Cortex of kidney (tissue), 1 donor: ENCODE results near the gene YBX1.
"Not testable (repeated sequence)": the region's sequence is repeated elsewhere in the genome, so short reads cannot be mapped to it uniquely, and the experiment has no call there.

Experiments
- DNase-seq: peaks from one replicate; lab custom pipeline; 2025; lab: John Stamatoyannopoulos, UW

Gene YBX1

DNA sequence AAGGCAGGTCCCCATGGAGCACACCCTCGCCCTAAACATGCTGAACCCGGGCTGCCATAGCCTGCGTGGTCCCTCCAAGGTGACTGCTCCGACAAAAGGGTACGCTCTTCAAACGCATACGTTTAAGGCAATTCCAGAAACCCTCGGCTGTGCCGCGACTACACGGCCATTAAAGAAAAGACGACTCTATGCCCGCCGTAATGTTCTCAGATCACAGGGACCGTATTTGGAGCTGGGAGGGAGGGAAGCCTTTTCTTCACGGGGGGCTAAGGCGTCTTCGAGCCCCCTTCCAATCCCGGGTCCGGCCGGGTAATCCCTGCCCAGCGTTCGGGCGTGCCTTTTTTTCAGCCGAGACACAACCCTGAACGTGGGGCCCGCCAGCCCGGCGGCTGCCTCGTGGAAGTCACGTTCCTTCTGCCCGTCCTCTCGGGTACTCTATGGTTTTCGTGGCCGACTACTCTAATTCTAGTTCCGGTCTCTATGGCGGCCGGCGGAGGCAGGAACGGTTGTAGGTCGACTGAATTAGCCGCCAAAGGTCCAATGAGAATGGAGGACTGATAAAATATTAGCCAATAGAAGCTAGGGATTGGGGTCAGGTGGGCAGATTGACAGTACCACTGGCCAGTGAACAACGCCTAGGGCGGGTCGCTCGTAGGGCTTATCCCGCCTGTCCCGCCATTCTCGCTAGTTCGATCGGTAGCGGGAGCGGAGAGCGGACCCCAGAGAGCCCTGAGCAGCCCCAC is at the start of gene YBX1:
YBX1 (plus strand) TSS at position 678 of the 743 bp plus-strand sequence. CDS start 148 bp downstream, outside the sequence.
- DNase-seq: no peak

GRCh38 chr1:42639116-42639515 is 43.1 kb upstream of the YBX1 start:
- DNase-seq: no peak

DNA sequence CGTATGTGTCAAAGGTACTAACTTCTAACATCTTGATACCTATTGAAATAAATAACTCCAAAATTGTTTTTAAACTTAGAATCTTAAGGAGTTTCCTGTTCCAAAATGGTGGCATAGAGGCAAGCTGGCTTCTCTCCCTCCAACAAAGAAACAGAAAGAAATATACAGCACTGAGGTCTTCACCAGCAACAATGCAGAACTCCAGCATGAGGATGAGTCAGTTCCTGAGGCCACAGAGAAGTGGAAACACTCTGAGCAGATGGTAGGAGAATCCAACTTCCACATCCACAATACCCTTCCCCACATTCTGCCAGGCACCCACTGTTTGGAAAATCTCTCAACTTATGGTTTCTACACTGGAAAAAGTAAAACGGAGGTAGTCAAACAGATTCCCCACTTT is 36.2 kb upstream of the YBX1 start:
- DNase-seq: no peak

DNA sequence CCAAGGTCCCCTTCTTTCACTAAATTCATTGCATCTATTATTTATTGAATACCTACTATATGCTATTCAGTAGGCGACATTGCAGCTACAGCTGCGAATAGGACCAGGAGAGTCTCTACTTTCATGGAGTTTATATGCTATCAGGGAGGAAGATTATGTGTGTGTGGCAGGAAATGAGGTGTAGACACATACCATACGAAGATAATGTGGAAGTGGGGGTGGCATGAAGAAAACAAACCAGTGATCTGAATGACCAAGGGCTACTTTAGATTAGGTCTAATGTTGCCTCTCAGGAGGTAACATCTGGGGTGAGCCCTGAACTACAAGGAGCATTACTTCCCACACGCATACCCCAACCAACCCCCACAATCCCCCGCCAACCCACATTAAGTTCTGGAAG is 25.0 kb upstream of the YBX1 start:
- no peak for DNase-seq

DNA sequence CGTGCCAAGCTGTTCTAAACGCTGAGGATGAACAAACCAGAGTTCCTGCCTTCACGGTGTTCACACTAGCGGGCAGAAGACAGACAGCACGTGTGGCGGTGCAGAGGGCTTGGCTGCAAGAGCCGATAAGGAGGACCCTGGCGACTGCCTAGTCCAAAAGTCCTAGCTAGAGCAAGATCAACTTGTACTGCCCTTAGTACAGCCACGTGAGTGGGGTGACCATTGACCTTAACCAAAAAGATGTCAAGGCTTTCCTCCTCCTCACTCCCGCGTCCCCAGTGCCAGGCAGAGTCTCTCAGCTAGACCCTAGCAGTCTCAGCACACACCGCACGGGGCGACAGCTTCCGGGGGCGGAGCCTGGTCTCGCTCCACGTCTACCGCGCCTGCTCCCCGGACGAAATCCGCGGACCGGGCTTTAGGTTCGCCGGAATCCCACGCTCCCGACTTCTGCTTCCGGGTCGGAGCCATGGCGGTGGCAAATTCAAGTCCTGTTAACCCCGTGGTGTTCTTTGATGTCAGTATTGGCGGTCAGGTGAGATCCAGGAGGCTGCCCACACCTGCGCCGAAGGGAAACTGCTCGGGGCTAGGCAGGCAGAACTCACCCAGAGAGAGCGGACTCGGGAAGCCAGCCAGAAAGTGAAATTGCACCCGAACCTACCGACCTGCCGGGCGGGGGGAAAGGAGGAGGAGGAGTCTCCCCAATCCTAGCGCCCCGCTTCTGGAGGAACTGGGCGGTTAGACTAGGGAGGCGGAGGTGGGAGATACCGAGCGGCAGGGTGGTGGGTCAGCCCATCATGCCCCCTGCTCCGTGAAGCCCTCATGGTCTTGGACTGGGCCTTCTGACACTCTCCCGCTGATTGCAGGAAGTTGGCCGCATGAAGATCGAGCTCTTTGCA is 24.0 kb upstream of the YBX1 start, which contains the start of gene PPIH:
PPIH (plus strand) TSS at position 443 of the 896 bp plus-strand sequence; CDS start at position 467, 24 bp downstream.
- peak; percentile 22 for DNase-seq

DNA sequence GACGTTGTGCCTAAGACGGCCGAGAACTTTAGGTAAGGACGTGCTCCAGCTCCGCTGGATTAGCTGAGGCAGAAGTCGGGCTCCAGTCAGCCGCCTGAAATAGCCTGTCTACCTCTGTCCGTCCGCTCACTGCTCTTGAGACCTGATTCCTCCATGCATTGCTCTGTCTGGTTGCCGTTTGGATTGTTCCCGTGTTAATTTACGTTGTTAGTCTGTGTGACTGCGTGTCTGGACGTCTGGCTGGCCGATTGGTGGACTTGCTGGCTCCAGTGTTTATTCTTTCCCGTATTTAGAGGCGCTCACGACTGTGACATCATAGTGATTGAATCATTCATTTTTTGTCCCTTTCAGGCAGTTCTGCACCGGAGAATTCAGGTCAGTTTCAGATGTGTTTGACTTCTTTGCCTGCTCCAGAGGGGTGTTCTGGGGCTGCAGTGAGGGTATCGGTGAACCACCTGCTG is 23.3 kb upstream of the YBX1 start:
- DNase-seq: no peak

GRCh38 chr1:42660907-42661500 is 21.2 kb upstream of the YBX1 start:
- DNase-seq: no peak

DNA sequence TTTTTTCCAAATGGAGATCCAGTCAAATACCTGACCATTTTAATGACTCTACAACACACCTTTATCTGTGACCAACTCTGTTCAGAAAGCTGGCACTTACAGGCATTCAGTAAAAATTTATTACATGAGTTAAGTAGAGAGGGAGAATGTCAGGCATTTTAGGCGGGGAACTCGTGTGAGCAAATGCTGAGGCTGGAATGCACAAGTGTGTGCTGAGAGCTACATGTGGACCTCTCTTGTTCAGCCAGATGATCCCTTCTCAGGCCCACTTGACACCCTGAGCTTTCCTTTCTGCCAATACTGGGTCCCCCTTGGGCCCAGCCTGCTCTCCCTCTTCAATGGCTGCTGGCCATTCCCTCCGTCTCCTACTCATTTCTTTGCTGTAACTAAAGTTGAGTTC is 12.3 kb upstream of the YBX1 start:
- no peak for DNase-seq

GRCh38 chr1:42670425-42670824 is 11.8 kb upstream of the YBX1 start:
- DNase-seq: no peak

DNA sequence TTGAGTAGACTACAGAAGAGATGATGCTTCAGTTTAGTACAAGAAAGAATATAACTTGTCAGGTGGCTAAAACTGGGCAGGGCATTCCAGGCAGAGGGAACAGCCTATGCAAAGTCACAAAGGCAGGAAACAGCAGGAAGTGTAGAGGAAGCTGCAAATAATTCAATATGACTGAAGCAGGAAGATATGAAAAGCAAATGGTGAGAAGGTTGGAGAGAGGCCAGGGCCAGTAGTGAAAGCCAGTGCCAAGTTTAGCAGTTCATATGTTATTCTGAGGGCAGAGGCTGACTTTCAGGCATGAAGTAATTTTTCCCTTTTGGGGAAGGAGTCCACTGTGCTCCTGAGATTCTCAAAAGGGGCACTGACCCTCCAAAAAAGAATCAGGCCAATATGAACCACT is 8.0 kb upstream of the YBX1 start:
- no peak for DNase-seq

GRCh38 chr1:42674682-42675081 is 7.5 kb upstream of the YBX1 start:
- DNase-seq: no peak

DNA sequence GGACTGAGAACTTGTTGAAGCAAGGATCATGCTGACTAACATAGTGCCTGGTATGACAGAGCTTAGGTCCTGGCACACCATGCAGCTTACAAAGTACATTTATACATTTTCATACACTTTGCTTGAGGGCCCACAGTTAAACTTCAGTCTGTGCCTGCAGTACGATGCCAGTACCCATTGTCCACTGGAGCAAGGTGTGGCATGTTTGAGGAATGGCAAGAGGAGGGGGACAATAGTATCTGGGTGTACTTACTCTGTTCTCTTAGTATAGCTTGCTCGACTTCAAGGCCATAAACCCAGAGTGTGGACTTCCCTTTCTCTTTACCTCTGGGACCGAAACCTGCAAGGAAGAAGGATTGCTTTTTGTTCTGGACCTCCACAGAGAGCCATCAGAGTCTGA is 6.8 kb upstream of the YBX1 start:
- no peak for DNase-seq

- DNase-seq: no peak
Measured at GRCh38 chr1:42676534-42677087, 5.6 kb upstream of the YBX1 start.

DNA sequence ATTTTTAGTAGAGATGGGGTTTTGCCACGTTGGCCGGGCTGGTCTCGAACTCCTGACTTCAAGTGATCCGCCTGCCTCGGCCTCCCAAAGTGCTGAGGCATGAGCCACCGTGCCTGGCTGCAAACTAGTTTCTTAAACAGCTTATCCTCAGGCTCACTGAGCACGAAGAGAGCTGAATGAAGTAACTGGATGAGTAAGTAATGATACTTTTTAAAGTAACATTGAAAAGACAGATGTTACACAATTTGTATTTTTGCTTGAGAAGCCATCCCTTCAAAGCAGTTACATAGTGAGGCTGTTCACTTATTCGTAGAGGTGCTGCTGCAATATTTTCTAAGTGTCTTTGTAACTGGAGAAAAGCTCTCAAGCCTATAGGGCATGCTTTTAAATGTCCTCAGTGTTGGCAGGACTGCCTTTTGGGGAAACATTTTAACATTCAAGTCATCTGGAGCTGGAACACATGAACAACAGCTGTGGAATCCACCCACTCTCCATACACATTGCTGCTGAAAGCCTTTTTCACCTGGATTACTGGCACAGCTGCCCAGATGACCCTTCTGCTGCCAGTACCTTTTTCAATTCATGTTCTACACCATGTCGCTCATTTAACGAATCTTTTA is 2.7 kb upstream of the YBX1 start:
- DNase-seq: no peak

GRCh38 chr1:42680055-42680454 is 2.2 kb upstream of the YBX1 start:
- DNase-seq: no peak

DNA sequence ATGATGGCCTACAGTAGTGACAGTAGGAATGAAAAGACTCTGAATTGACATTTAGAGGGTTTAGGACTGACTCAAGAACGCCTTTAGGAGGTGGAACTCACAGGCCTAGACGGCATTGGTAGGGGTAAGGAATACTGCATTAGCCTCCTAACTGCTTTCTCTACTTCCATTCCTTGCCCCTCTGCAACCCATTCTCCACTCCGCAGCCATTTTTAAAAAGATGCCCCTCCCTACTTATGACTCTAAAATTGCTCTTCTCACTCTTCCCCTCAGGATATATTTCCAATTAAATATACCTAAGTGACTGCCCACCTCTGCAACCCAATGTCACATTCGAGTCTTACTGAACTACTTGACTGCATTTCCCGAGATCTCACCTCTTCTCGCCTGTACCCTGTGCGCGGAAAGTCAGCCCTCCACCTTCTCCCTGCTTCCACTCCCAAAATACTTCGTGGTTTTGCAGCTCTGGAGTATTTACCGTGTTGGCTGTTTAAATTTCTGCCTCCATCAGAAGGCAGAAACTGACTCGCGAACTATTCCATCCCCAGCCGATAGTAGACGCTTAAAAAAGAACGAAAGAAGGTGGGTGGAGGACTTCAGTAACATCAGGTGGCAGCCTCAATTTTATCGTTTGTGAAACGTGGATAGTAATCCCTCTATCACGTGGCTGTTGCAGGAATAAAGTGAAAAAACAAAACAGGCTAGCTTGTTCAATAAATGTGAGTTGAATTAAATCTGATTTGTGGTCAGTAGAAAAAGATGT is 1.1 kb upstream of the YBX1 start:
- DNase-seq: no peak

DNA sequence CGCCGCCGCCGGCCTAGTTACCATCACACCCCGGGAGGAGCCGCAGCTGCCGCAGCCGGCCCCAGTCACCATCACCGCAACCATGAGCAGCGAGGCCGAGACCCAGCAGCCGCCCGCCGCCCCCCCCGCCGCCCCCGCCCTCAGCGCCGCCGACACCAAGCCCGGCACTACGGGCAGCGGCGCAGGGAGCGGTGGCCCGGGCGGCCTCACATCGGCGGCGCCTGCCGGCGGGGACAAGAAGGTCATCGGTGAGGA is 193 bp downstream of the YBX1 start:
- DNase-seq: not testable (repeated sequence)

DNA sequence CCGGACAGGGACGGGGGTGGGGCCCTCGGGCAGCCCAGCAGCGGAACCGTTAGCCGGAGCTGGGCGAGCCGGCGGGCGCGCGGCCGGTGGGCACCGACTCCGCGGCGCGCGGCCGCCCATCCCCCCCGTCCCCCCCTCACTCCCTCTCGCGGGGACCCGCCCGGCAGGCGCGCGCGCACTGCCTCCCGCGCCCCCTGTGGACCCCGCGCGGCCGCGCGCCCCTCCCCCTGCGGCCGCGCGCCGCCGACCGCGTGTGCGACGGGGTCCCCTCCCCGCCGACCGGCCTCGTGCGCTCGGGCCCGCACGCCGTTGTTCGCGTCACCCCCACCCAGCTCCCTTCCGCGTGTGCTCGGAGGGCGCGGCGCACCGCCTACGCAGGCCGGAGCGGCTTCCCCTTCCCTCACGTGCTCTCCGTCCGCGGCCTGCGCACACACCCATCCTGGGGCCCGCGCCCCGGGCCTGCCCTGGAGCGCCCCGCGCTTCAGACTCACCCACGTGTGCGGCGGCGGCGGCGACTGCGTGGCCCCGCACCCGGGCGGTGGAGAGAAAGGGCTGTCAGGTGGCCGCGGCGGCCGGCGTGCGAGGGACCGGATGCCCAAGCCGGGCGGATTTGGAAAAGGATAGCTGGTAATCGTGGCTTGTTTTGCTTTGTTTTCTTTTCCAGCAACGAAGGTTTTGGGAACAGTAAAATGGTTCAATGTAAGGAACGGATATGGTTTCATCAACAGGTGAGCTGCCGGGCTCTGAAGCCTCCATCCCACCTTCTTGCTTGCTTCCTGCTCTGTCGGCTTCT is 717 bp downstream of the YBX1 start:
- DNase-seq: no peak

DNA sequence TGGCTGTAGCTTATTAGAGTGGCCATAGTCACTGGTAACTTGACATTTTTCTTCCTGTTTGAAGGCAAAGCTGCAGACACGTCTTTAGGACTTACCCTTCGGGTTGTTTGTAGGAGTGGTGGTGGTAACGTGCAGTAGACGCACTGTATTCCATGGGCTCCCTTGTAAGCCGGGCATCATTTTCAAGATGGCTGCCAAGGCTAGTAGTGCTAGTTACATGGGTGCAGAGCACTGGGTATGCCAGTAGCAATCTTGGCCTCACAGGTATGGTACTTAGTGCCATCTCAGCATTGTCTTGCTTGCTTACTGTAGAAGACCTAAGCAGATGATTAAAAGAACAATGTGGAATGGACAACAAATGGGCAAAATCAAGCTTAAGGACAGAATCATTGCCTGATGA is 1.9 kb downstream of the YBX1 start:
- DNase-seq: no peak

DNA sequence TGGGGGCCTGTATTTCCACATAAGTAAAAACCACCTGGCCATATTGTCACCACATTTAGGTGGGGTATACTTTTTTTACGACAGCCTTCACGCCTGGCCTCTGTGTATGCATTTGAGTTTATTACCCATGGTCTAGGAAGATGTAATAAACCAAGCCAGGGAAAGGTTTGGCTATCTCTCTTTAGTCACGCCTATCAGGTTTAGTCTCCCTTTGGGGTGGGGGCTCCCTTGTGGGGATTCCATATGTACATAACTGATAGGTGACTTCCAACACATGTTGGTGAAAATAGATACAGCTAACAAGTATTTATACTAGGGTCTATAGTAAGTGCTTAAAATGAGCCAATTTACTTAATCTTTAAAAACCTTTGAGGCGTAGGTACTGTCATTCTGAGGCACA is 4.2 kb downstream of the YBX1 start:
- DNase-seq: no peak

GRCh38 chr1:42689912-42690311 is 7.7 kb downstream of the YBX1 start:
- no peak for DNase-seq
